ENCODE data around the gene TMC1.

DNA sequence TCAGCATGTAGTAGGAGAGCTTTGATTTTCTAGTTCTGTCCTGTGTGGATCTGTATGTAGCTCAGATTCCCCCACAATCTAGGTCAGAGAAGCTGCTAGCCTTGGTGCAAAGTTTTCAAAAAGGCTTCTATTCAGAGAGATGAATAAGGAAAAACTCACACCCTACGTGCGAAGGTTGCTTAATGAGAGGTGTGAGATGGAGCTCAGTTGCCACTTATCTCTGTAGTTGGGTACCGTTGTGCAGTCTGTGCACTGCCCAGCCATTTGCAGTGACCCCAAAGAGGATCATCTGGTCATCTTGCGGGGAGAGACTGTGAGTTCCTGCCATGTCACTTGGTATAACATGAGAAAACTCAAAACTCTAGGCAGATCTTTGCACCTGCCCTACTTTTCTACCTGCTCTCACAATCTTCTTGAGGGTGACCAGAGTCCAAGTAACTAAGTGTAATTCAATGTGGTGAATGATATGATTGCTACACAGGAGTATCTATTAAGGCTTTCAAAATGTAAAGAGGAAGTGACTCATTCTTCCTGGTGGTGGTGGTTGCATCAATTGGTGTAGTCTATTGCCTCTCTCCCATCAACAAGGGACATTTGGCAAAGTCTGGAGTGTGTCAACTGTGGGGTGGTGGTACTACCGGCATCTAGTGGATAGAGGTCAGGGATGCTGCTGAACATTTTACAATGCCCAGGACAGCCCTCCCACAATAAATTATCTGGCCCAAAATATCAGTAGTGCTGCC lies 65.2 kb downstream of the TMC1 start:
- TF ChIP-seq, protein P1, sequence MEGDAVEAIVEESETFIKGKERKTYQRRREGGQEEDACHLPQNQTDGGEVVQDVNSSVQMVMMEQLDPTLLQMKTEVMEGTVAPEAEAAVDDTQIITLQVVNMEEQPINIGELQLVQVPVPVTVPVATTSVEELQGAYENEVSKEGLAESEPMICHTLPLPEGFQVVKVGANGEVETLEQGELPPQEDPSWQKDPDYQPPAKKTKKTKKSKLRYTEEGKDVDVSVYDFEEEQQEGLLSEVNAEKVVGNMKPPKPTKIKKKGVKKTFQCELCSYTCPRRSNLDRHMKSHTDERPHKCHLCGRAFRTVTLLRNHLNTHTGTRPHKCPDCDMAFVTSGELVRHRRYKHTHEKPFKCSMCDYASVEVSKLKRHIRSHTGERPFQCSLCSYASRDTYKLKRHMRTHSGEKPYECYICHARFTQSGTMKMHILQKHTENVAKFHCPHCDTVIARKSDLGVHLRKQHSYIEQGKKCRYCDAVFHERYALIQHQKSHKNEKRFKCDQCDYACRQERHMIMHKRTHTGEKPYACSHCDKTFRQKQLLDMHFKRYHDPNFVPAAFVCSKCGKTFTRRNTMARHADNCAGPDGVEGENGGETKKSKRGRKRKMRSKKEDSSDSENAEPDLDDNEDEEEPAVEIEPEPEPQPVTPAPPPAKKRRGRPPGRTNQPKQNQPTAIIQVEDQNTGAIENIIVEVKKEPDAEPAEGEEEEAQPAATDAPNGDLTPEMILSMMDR (tag by site-specific recombination; IDR thresholded peaks at IDR 0.05) = no peak
- TF ChIP-seq YY1 (tag by site-specific recombination; IDR thresholded peaks at IDR 0.05) (no peak), ZNF274 (IDR thresholded peaks at IDR 0.05; ENCODE audit: low read length) (no peak), ZNF274 (tag by site-specific recombination; IDR thresholded peaks at IDR 0.05; ENCODE audit: borderline replicate concordance) (no peak), ZNF600 (tag by site-specific recombination; IDR thresholded peaks at IDR 0.05) (no peak), ZNF664 (tag by site-specific recombination; IDR thresholded peaks at IDR 0.05) (no peak), MYNN (tag by site-specific recombination; IDR thresholded peaks at IDR 0.05; ENCODE audit: borderline replicate concordance) (no peak), ZNF701 (tag by site-specific recombination; IDR thresholded peaks at IDR 0.05) (no peak), ZBTB48 (tag by site-specific recombination; IDR thresholded peaks at IDR 0.05) (no peak), ZBTB1 (tag by site-specific recombination; IDR thresholded peaks at IDR 0.05) (no peak), ZNF239 (tag by site-specific recombination; IDR thresholded peaks at IDR 0.05) (no peak), ZNF623 (tag by site-specific recombination; IDR thresholded peaks at IDR 0.05) (no peak), ZNF660 (tag by site-specific recombination; IDR thresholded peaks at IDR 0.05) (no peak)
- TF ChIP-seq, protein P2, sequence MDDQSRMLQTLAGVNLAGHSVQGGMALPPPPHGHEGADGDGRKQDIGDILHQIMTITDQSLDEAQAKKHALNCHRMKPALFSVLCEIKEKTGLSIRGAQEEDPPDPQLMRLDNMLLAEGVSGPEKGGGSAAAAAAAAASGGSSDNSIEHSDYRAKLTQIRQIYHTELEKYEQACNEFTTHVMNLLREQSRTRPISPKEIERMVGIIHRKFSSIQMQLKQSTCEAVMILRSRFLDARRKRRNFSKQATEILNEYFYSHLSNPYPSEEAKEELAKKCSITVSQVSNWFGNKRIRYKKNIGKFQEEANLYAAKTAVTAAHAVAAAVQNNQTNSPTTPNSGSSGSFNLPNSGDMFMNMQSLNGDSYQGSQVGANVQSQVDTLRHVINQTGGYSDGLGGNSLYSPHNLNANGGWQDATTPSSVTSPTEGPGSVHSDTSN (CRISPR knock-in tag; IDR thresholded peaks at IDR 0.05) = no peak
- TF ChIP-seq, protein P3, sequence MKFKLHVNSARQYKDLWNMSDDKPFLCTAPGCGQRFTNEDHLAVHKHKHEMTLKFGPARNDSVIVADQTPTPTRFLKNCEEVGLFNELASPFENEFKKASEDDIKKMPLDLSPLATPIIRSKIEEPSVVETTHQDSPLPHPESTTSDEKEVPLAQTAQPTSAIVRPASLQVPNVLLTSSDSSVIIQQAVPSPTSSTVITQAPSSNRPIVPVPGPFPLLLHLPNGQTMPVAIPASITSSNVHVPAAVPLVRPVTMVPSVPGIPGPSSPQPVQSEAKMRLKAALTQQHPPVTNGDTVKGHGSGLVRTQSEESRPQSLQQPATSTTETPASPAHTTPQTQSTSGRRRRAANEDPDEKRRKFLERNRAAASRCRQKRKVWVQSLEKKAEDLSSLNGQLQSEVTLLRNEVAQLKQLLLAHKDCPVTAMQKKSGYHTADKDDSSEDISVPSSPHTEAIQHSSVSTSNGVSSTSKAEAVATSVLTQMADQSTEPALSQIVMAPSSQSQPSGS (tag by site-specific recombination; IDR thresholded peaks at IDR 0.05; ENCODE audit: low read depth) = no peak
